HG02759 (cell line): Measurements from ENCODE around the gene BACH1.

Experiments used
- ATAC-seq: cut with Tn5 transposase; IDR thresholded peaks from one replicate; pipeline ENCODE4 v1.9.1; 2021; ENCODE audit warnings: mild to moderate bottlenecking, moderate library complexity; ENCODE audit not compliant: unreplicated experiment

Gene BACH1

DNA sequence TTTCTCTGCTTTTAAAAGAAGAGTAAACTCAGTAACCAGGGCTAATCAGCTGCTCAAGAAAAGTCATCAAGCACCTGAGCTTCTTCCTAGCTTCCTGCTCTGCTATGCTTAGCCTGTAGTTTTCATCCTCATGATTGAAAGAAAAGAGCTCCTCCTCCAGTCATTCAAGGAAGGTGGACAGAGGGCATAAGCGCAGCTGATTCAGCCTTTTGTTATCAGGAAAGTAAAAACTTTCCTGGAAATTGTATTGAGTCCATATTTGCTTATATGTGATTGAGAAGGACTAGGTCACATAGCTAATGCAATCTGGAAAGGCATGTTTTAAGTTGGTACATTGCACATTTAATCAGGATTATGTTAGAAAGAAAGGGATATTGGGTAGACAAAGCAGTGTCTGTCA lies 8.5 kb upstream of the BACH1 start:
- no peak for ATAC-seq

DNA sequence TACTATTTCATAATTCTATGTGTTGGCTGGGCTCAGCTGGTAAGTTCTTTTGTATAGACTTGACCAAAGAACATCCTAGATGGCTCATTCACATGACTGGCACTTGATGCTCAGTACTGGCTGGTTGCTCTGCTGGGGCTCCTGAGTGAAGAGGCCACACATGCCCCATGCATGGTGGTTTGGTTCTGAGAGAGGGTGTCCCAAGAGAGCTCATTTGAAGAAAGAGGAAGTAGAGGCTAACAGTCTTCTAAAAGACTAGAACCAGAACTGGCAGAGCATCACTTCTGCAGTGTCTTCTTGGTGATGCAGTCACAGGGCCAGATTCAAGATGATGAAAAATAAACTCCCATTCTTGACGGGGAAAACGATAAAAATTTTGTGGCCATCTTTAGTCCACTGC lies 5.2 kb upstream of the BACH1 start:
- ATAC-seq, result peak; percentile 88

DNA sequence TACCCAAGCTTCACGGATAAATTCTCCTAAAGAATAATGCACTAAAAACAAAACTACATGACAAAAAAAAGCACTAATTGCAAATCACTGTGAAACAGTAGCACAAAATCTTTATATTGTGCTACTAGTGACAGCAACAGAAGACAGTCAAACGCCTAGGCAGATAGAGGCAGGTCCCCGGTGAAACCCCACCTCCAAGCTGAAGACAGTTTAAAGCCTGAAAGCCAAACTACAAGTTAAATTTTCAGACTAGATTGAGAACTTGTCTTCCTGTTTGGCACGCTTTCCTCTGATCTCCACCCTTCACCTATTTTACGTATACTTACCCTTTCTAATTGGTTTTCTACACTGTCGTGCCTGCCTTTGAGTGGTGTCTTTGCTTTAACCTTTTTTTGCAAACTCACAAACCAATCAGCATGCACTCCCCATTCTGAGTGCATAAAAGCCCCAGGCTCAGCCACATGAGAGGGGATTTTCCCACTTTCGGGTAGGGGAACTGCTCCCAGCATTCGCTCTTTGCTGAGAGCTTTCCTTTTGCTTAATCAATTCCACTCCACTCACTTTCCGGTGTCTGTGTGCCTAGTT lies 3.6 kb upstream of the BACH1 start:
- ATAC-seq, result no peak

DNA sequence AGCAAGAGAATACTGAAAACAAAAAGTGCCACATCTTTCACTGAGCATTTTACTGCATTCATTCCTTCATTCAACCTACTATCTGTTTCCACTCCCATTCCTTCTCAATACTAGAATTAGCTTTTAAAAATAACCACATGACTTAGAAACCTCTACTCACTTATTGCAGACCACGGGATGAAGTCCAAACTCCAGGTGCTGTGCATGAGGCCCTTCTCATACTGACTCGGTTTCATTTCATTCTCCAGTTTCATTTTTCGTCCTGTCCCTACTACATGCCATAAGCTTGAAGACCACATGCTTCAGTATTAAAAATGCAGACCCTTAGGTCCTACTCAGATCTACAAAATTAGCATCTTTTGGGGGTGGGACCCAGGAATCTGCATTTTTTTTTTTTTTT lies 2.3 kb upstream of the BACH1 start:
- ATAC-seq, result no peak

DNA sequence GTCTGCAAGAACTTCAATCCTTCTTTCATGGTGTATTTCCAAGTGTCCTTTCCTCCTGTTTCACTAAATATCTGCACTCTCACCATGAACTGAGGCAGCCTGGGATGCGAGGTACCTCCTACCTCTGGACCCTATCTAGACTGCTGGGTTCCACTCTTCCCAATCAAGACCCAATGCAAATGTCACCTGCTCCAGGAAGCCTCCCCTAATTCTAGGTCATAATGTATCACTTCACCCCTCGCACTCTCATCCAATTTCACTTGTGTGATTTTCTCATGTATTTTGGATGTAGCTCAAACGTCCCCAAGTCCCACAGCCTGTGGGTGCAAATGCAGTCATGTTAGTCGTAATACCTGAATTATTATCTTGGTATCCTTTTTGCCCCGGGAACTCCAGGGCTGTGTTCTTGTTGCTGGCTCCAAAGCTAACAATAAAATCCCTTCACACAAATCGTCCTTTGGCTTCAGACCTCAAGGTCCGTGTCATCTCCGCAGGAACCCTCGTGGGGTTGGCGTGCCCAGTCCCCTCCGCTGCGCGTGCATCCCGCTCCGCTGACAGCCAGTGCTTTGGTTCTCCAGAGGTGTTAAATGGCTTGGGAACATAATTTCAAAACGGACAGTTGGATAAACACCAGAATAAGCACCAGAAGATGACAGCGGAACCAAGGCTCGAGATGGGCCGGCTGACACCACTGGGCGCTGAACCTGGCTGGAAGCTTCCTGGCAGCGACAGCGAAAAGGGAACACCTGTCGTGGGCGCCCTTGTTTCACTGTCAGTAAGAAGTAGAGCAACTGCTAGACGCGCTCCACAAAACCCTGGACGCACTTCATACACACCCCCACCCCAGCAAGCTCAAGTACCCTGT lies 1.0 kb upstream of the BACH1 start:
- ATAC-seq, result no peak

DNA sequence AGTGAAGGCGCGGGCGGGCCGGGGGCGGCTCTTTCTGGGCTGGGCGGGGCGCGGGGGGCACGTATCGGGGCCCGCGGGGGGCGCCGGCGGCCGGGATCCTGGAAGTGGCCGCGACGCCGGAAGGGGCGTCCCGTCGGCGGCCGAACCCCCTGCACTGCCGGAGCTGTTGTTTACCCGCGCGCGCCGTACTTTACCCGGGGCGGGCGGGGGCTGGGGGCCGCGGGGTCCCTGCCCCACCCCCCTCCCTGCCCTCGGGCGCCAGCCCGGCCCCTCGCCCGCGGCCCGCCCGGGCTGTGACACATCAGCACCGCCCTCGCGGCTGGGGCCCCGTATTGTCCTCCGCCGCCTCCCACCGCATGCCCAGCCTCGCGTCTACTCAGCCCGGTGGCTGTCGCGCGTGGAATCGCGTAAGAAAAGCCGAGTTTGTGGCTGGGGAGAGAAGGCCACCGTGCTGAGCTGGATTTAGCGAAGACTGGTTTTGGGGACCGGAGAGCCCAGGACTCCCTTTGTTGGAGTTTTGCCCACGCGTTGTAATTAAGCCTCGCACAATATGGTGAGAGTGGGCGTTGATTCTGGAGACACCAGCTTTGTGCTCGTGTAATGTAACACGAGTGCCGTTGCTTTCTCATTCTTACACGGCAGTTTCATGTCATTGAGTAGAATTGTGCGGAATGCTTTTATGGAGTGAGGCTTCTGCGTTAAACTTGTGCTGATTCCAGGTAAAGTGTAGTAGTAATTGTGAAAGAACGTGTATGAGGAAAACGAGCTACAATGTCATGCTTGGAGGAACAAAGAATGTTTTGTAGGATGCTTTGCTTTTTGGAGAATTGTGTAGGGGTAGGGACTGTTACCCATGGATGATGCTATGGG lies 559 bp downstream of the BACH1 start:
- ATAC-seq, result peak; percentile 25

DNA sequence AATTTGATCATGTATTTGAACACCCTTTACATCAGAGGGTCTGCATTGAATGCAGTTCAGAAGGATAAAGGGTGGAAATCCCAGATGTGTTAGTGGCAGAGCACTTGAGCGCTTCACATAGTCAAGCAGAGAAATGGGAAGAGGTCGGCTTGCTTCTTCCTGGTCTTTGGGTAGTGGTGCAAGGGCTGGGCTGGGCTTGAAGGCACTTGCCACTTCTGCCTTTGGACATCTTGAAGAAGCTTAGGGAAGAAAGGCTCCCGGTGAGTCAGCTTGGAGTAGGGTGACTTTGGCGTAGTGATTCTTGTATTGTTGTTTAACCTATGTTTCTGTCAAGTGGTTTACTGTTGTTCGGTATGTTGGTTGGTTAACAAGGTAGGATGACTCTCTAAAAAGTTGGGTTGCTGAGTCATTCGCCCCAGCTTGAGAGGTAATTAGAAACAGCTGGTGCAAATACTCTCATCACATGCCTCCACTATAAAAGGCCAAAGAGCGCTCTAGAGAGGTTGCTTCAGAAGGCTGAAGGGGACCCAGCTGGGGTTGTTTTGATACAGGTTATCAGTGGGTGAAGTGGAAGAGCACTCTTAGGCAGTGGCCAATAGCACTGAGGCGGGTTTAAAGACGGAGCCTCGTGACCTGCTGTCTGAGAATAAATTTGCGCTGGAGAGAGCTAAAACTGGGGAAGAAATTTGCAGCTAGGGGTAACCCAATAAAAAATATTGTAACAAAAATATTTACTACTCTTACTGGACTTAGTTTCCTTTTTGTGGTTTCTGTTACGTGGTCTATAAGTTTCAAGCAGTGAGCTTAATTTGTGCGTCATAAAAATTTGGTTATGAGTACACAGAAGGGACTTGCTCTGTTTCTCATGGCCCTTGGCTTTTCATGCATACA lies 1.4 kb downstream of the BACH1 start:
- peak; percentile 70 for ATAC-seq

DNA sequence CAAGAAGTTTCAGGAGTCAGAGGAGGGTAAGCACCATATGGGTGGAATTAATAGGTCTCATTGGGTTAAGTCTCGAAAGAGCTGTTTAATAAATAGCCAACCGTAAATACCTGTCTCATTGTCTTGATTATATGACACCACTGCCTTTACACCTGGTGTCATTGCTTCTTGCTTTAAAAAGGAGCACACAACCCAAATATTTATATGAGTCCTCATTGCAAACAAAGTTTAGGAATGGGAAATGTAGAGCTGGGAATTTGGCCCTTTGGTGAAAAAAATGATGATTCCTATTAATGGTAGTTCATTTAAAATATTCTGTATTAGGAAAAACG lies 2.1 kb downstream of the BACH1 start:
- no peak for ATAC-seq

DNA sequence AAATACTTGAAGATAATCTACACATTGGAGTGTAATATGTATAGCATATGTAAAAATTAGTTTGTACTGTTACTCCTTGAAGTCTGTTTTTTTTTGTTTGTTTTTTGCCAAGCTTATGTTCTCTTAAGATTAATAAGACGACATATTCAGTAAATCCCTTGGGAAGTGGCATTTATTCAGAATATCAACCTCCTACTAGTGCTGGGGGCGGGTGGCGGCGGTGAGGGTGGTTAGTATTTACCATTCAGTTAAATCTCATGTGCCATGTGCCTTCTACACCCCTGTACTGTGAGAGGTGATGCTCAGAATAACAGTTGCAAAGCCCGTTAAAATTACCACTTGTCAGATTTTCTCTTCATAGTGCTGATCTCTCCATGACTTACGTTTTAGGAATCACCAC lies 3.0 kb downstream of the BACH1 start:
- ATAC-seq, result no peak

DNA sequence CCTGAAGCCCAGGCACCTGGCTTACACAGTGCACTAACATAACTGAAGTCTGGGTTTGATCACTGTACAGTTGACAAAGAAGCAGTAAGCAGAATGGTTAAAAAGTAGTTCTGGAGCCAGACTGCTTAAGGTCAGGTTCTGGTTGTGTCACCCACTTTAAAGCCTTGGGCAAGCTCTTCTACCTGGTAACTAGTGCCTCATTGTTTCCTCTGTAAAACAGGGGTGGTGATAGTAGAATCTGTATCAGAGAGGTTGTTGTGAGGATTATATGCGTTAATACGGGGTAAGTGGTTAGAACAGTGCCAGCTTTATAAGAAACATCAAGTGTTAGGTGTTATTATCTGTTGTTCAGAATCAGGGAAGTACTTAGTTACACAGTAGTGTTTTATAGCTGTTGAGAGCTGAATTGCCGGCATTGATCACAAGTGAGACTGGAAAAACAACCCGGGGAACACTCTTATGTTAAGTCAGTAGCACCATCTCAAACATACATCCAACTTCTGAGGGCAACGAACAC lies 3.7 kb downstream of the BACH1 start:
- ATAC-seq, result no peak

DNA sequence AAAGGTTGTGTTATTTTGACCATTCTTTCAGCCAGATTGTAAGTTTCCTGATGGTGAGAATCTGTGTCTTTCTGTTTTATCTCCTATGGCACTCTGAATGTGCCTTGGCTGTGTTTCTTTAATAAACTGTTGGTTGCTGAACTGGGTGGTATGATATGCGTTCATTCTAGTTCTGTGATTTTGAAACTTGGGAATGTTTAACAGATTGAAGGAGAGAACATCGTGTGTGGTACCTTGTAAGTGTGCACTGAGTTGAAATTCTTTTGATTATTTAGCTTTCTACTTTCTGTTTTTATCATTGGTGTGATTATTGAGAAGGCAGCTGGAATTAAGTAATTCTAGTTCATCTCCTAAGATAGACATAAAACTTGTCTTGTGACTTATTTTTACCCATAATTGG lies 4.6 kb downstream of the BACH1 start:
- no peak for ATAC-seq

DNA sequence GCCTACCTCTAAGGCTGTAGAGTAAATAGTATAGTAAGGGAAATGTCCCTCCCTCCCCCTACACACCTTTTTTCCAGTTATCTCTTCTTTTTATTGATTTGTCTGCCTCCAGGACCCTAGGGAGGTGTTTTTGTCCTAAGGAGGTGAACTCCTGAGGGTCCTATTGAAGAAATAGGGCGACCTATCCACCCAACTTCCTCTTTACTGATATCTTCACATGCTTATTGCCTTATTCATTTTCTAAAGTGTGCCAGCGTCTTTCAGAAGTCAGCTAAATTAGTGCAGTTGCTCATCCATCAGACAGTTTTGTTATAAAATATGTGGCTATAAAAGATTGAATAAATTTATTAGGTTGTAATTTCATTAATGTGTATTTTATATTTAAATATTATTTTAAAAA lies 5.9 kb downstream of the BACH1 start:
- ATAC-seq, result no peak

DNA sequence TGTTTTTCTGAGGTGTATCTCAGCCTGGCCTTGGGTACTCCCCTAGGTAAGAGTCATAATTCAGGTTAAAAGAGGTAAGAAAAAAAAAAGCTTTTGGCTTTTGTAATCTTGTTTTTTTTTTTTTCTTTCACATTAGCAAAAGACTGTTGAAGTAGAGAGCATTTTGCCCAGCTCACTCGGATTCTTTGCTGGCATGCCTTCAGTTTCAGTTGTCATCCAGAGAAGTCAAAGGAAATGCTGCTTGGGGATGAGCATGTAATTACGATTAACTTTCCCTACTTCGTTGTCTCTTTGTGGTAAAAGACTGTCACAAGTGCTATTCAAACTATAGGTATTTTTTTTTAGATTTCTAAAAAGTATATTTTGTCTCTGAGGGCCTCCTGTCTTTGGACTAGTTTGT lies 6.3 kb downstream of the BACH1 start:
- no peak for ATAC-seq

DNA sequence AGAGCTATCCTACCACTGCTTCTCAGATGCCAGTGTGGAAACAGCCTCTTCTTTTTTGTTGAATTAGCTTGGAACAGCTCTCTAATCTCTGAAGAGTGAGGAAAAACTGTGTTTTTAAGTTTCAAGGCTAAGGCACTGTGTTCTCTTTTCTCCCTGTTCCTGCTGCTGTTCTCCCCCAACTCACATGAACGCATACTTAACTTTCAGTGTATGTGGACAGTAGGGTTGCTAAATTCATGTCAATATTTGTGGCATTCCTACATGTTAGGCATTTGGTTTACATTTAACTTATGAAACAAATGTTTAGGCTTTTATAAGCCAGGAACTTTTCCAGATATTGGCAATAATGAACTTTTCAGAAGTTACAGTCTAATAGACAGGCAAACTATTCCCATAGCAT lies 6.8 kb downstream of the BACH1 start:
- ATAC-seq, result no peak

DNA sequence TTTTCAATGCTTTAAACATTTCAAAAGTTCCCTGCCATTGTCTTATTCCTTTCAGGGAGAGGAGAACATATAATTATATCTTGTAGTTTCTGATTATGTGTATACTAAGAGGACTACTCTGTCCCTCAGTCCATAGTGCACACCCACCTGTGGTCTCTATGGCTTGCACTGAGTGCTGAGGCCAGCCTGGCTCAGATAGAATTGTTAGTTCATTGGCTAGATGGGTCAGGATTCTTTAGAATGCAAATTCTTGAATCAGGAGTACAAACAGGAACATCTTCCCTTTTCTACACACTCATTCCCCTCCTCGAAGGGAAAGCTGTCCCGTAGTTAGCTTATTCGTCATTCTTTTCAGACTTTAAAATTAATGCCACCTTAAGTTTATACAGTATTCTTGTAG lies 8.2 kb downstream of the BACH1 start:
- ATAC-seq, result no peak

DNA sequence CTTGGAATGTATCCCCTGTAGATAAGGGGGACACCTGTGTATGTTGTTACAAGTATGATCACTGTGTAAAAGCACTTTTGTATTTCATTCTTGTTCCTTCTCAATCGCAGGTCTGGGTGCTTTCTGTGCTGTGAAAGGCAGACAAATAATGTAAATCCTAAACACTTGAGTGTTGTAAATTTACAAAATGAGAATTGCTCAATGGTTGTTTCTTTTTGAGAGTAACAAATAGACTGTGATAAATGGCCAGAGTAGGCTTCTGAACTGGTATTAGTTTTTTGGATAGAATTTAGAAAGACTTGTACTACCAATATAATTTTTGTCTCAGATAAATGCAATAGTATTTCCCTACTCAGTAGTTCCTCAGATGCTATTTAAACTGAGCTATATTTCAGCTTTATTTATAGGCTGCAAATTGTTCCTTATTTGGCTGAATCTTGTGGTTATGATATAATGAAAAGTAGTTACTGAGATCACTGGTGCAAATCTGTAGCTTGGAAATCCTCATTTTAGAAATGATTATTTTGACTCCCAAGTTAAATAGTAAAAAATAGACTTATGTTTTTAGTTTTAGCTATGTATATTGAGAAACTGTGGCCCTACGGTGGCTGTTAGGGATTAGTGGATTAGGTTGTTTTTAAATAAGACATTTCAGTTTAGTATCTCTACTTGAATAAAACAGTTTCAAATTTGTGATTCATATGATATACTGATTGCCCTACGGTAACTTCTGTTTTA lies 9.2 kb downstream of the BACH1 start:
- ATAC-seq, result no peak

DNA sequence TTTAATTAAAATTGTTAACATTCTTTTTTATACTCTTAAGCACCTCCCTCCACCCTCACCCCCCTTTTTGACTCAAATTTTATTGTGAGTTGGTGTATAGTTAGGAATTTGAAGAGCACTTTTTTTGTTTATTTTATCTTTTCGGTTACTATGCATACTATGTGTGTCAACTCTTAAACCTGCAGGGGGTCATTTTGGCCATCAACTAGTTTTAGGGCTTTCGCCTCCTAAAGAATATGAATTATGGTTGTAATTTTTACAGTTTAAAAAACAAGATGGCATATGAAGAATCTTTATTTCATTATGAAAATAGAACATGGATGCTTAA lies 9.7 kb downstream of the BACH1 start:
- ATAC-seq, result no peak

DNA sequence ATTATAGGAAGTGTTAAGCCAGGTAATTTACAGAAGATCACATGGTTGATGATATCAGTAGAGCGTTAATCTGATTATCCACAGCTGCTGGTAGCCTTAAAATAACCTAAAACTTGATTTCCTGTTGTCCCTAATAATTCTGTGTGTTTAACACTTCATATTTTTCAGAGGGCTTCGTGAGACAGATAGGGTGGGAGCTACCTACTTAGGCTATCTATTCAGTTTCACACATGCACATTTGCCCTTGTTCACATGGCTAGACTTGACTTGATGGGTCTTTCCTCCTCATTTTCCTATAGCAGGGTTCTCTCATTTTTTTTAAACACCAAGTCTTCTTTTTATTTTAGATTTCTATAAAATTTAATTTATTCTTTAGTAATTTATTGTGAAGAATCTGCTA lies 11.0 kb downstream of the BACH1 start:
- ATAC-seq, result no peak

DNA sequence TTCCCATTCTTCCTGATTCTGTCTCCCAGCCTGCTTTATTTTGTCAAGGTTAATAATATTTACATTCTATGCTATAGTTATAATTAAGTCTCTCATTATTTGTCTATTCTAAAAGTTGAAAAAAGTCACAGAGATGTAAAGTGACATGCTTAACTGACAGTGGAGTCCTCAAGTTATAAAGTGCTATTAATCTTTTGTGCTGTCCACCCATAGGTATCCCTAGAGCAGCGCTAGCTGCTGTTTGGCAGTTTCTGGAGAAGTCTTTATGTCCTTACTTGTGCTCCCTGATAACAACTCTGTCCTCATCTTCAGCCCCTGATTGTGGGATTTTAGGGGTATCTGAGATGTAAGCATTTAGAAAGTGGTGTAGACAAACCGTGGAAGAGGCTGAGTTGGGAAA lies 13.1 kb downstream of the BACH1 start:
- ATAC-seq, result no peak

DNA sequence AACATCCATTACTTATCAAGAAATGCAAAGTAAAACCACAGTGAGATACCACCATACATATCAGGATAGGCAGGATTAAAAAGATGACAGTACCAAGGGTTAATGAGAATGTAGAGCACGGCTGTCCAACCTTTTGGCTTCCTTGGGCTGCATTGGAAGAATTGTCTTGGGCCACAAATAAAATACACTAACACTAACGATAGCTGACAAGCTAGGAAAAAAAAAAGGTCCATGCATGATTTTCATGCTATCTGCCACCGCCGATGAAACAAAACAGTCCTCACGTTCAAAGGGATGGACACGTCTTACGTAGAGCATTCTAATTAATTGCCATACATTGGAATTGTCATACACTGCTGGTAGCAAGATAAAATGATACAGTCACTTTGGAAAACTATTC lies 14.3 kb downstream of the BACH1 start:
- ATAC-seq, result no peak
